Ascending aorta (tissue), 2 donors: ENCODE results near the gene FRMD4A. TPM values are rescaled to one million over a fixed set of nuclear protein-coding genes. Genes with fewer than 3 reads are reported as not detected.

Experiments used
- DNase-seq, 2 donors: peaks; one replicate each; pipeline ENCODE4 v3.0.0-alpha.2; 2019; ENCODE audit warnings: low spot score in 2 of 2
- H3K27ac ChIP-seq, 2 donors: fragments of 200-600 bp; sonication (generic); one replicate each; pipeline ENCODE4 v1.5.1; 2016 to 2017; ENCODE audit warnings: mild to moderate bottlenecking in 1 of 2
- H3K27me3 ChIP-seq: fragments of 200-600 bp; sonication (generic); one replicate; pipeline ENCODE4 v1.5.1; 2017
- H3K36me3 ChIP-seq, 2 donors: fragments of 200-600 bp; sonication (generic); one replicate each; pipeline ENCODE4 v1.5.1; 2016
- H3K4me1 ChIP-seq, 2 donors: fragments of 200-600 bp; sonication (generic); one replicate each; pipeline ENCODE4 v1.5.1; 2016 to 2017; ENCODE audit warnings: mild to moderate bottlenecking in 1 of 2
- H3K4me3 ChIP-seq, 2 donors: fragments of 200-600 bp; sonication (generic); one replicate each; pipeline ENCODE4 v1.5.1; 2016 to 2017; ENCODE audit warnings: mild to moderate bottlenecking in 1 of 2
- H3K9me3 ChIP-seq, 2 donors: fragments of 200-600 bp; sonication (generic); one replicate each; pipeline ENCODE4 v1.5.1; 2016
- intact Hi-C: fragments of 100-400 bp; cut with DNase I; formaldehyde crosslinking; loops from one replicate; pipeline ENCODE4 v1.15.1; 2023
- total RNA-seq: library from RNA; depleted of rRNA; stranded (reverse); fragments of >200 nt; gene quantifications from one replicate; pipeline ENCODE4 v1.1.0, GENCODE V29; 2016
- TF ChIP-seq, protein P1 (sequence below), 3 experiments: fragments of 200-600 bp in 2 of 3; fragments of 450-650 bp in 1 of 3; sonication (generic) in 2 of 3; IDR thresholded peaks; one replicate each; pipeline ENCODE4 v1.5.1; 2016 to 2019; ENCODE audit warnings: antibody characterized with exemption in 3 of 3, mild to moderate bottlenecking in 1 of 3, moderate library complexity in 1 of 3

The FRMD4A gene
- total RNA-seq, 1 donor from 2014 or later = 108 TPM

DNA sequence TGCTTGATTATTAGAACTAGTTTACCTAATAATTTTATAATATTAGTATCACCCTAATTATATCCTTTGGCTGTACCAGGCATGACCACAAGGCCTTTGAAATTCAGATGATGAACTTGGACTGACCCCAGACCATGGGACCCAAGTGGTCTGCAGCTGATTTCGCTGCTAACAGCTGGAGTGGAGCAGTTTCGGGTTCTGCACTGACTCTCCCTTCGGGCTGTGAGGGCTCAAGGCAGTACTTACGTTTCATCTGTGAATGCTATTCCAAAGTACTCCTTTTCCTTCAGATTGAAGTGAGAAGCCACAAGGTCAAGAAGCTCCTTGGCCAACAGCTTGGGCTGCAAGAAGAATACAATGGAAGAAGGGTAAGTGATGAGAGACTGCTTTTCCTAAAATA is 520.2 kb downstream of the FRMD4A start:
- no peak overlapping the region for H3K27ac ChIP-seq
- H3K4me1 ChIP-seq = no peaks in the 10 kb centered on the region
- H3K9me3 ChIP-seq = no peaks in the 10 kb centered on the region
- no peak for DNase-seq
- TF ChIP-seq, protein P1, sequence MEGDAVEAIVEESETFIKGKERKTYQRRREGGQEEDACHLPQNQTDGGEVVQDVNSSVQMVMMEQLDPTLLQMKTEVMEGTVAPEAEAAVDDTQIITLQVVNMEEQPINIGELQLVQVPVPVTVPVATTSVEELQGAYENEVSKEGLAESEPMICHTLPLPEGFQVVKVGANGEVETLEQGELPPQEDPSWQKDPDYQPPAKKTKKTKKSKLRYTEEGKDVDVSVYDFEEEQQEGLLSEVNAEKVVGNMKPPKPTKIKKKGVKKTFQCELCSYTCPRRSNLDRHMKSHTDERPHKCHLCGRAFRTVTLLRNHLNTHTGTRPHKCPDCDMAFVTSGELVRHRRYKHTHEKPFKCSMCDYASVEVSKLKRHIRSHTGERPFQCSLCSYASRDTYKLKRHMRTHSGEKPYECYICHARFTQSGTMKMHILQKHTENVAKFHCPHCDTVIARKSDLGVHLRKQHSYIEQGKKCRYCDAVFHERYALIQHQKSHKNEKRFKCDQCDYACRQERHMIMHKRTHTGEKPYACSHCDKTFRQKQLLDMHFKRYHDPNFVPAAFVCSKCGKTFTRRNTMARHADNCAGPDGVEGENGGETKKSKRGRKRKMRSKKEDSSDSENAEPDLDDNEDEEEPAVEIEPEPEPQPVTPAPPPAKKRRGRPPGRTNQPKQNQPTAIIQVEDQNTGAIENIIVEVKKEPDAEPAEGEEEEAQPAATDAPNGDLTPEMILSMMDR (IDR thresholded peaks at IDR 0.05) = no peak
- intact Hi-C loops = no loop called here
- H3K4me3 ChIP-seq = no peak overlapping the region
- no peaks in the 10 kb centered on the region for H3K36me3 ChIP-seq
- H3K27me3 ChIP-seq = no peaks in the 10 kb centered on the region

DNA sequence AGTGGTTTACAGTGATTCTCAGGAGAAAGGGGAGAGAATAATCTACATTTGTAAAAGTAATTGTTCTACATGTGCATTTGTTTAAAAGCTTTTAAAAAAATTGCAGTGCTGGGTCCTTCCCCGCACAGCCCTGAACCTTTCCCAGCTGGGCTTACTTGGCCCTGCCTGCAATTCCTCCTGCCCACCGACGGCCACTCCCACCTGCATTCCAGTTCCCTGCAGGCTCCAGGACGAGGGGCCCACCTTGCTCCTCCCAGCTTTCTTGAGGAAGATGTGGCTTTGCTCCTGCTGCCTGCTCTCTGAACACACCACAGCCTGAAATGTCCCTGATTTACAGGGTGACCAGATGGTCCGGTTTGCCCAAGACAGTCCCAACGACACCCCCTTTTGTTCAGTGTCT is 521.3 kb downstream of the FRMD4A start:
- intact Hi-C loops = no loop called here
- TF ChIP-seq, protein P1 (IDR thresholded peaks at IDR 0.05) = no peak
- Histone ChIP-seq H3K4me1 (no peaks in the 10 kb centered on the region), H3K36me3 (no peaks in the 10 kb centered on the region), H3K27ac (no peak overlapping the region), H3K27me3 (no peaks in the 10 kb centered on the region), H3K9me3 (no peaks in the 10 kb centered on the region), H3K4me3 (no peak overlapping the region)
- DNase-seq = no peak

DNA sequence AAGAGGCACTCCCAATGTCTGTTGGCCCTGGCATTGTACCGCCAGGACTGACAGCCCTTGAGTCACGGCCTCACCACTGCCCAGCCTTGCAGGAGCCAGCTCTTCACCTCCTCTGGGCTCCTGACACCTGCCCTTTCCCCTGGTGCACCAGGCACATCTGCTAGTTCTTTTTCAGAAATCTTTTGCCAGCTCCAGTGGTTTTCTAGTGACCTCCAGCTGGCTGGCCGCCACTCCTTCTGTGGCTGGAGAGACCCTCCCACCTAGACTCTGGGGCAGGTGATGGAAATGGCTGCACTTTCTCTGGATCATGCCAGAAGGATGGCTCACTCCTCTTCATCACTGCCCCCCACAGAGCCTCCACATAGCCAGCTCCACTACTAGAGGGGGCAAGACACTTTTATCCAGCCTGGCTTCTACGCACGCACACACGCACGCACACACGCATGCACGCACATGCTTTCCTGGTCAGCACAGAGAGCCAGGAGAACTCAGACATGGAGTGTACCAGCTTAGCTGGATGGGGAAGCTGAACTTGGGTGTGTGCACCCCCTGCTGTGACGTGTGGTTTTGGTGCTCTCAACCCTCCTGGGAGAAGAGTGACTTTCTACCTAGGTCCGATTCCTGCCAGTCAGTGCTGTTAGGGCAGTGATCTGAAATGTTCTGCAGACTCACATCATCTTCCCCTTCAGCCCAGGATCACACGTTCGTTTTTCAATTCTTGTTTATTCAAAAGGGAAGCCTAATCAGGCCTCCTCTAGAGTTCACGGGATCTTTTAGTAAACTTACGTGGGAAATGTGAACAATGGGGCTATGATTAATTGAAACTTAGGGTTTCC is 522.0 kb downstream of the FRMD4A start:
- H3K4me3 ChIP-seq = no peak overlapping the region
- intact Hi-C loops = no loop called here
- no peaks in the 10 kb centered on the region for H3K36me3 ChIP-seq
- no peak for DNase-seq
- H3K9me3 ChIP-seq = no peaks in the 10 kb centered on the region
- TF ChIP-seq, protein P1 (IDR thresholded peaks at IDR 0.05) = no peak
- H3K4me1 ChIP-seq = no peaks in the 10 kb centered on the region
- no peak overlapping the region for H3K27ac ChIP-seq
- H3K27me3 ChIP-seq = no peaks in the 10 kb centered on the region

DNA sequence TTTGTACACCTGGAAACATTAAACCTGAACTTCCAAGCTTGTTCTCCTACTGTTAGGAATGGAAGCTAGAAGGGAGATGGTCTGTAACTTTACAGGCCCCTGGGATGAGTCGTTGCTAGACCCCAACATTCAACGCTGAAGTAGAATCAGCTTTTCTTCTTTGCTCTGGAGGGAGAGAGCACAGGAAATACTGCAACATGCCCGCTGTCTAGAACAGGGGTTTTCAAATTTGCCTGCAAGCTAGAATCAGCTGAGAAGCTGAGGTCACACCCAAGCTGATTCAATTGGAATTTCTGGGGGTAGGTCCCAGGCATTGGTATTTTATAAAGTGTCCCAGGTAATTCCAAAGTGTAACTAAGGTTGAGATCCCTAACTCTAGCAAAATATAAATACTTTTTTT is 524.3 kb downstream of the FRMD4A start:
- intact Hi-C loops = no loop called here
- no peaks in the 10 kb centered on the region for H3K36me3 ChIP-seq
- no peak overlapping the region for H3K4me3 ChIP-seq
- no peak for DNase-seq
- H3K27me3 ChIP-seq = no peaks in the 10 kb centered on the region
- no peaks in the 10 kb centered on the region for H3K4me1 ChIP-seq
- no peak overlapping the region for H3K27ac ChIP-seq
- TF ChIP-seq, protein P1 (IDR thresholded peaks at IDR 0.05) = no peak
- no peaks in the 10 kb centered on the region for H3K9me3 ChIP-seq

DNA sequence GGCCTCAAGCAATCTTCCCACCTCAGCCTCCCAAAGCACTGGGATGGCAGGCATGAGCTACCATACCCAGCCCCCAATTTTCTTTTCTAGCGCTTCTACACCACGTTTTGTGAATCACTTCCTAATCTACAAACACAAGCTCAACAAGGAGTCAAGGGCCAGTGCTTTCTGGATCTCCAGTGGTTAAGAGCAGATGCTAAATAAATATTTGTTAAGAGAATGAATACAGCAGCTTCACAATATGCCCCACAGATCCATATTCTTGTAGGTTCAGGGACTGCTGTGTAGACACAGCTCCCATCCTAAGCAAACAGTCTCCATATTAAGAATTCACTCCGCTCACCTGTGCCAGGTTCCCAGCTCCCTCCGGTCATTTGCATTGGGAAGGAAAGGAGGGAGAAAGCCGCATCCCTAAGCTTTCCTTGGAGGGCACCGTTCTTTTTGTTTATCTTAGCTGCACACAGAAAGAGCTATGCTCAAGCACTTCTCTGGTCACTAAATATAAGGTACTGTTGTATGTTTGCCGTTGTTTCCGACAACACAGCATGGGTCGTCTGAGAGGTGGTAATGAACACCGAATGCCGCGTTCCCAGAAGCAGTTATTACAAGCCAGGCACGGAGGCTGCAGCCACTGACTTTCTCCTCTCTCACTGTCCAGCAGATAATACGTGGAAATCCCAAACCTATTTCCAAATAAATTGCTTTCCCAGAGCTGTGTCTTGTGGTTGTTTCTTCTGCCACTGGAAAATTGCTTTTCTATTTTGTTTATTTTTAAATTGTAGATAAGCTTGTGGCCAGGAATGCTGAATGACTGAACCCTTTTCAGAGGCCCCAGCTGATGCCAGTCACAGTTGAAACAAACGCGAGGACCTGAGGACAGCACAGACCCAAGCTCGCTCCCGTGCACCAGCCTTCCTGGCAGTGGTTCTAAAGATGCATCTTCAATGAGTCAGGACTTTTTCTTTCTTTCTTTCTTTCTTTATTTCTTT is 526.9 kb downstream of the FRMD4A start:
- intact Hi-C loops = no loop called here
- H3K4me3 ChIP-seq = no peak overlapping the region
- TF ChIP-seq, protein P1 (IDR thresholded peaks at IDR 0.05) = no peak

More for the DNA sequence above, 526.9 kb downstream of the FRMD4A start:
- Histone ChIP-seq H3K27me3 (no peaks in the 10 kb centered on the region), H3K9me3 (no peaks in the 10 kb centered on the region), H3K27ac (no peak overlapping the region), H3K36me3 (no peaks in the 10 kb centered on the region), H3K4me1 (no peaks in the 10 kb centered on the region)
- DNase-seq = no peak
